Activated T-helper 17 cell treated with anti-CD3 and anti-CD28 coated beads, Interleukin-2, amount 50 U/mL, for 72 hours (primary cell): ENCODE measurements around the gene CNN3. TPM values are rescaled to one million over a fixed set of nuclear protein-coding genes. Genes with fewer than 3 reads are reported as not detected.

Source experiments
- ATAC-seq: fragments of 150-1000 bp; cut with Tn5 transposase; replicated peaks from 2 replicates; pipeline ENCODE4 v1.10.0; 2021; ENCODE audit warnings: mild to moderate bottlenecking, moderate library complexity
- H3K27ac Mint-ChIP-seq: one replicate; pipeline ENCODE4 v1.8.0; 2022; ENCODE audit warnings: mixed read lengths
- H3K27me3 Mint-ChIP-seq: one replicate; pipeline ENCODE4 v1.8.0; 2022; ENCODE audit warnings: mixed read lengths
- H3K36me3 Mint-ChIP-seq: one replicate; pipeline ENCODE4 v1.8.0; 2022; ENCODE audit warnings: low read depth, mild to moderate bottlenecking, mixed read lengths
- H3K4me1 Mint-ChIP-seq: one replicate; pipeline ENCODE4 v1.8.0; 2022; ENCODE audit warnings: mixed read lengths
- H3K4me3 Mint-ChIP-seq: one replicate; pipeline ENCODE4 v1.8.0; 2022; ENCODE audit warnings: mild to moderate bottlenecking, mixed read lengths
- H3K9me3 Mint-ChIP-seq: one replicate; pipeline ENCODE4 v1.8.0; 2022; ENCODE audit warnings: mixed read lengths
- total RNA-seq, 2 donors: library from RNA; stranded (reverse); gene quantifications; one replicate each; pipeline ENCODE4 v1.2.3, GENCODE V29; 2022

CNN3 gene
- total RNA-seq: under 1 TPM; 0.24 to 0.93 TPM

DNA sequence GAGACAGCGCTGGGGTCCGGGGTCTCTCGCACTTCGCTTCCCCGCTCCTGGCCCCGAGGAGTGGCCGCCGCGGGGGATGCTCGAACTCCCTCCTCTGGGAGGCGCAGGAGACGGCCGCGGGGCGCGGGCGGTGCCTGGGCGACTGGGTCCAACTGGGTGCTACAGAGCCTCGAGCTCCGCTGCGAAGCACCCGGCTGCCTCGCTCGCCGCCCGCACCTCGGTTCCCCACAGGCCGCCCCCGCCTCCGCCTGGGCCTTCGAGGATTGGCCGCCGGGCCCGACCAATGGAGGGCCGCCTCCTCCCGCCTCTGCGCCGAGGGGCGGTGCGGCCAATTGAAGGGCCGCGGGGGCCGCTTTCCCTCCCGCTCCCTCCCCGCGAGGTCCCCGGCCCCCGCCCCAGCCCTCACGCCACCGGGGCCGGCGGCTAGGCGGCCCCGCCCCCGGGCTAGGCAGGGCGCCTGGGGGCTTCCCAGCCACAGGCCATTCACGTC is at the start of gene CNN3:
CNN3 (minus strand) TSS at position 196 of the 490 bp plus-strand sequence. CDS start 216 bp downstream, outside the sequence.
- H3K27ac Mint-ChIP-seq: no peak within 1 kb of the TSS
- peak; percentile 84 for ATAC-seq
- H3K4me3 Mint-ChIP-seq: peak within 1 kb of the TSS; percentile 78
- H3K36me3 Mint-ChIP-seq: peaks cover 5% of the 10 kb centered on the region
- H3K9me3 Mint-ChIP-seq: no peaks in the 10 kb centered on the region
- peaks cover 36% of the 10 kb centered on the region for H3K27me3 Mint-ChIP-seq
- peaks cover 5% of the 10 kb centered on the region for H3K4me1 Mint-ChIP-seq

- H3K4me1 Mint-ChIP-seq: no peaks in the 10 kb centered on the region
- no peak for ATAC-seq
- H3K27ac Mint-ChIP-seq: no peak overlapping the region
- no peaks in the 10 kb centered on the region for H3K27me3 Mint-ChIP-seq
- no peaks in the 10 kb centered on the region for H3K9me3 Mint-ChIP-seq
- H3K36me3 Mint-ChIP-seq: no peaks in the 10 kb centered on the region
- no peak overlapping the region for H3K4me3 Mint-ChIP-seq
Measured at GRCh38 chr1:94974824-94975223, 47.9 kb upstream of the CNN3 start.

GRCh38 chr1:94974241-94974640 is 47.3 kb upstream of the CNN3 start:
- ATAC-seq: no peak
- H3K4me3 Mint-ChIP-seq: no peak overlapping the region
- H3K27me3 Mint-ChIP-seq: no peaks in the 10 kb centered on the region
- H3K36me3 Mint-ChIP-seq: no peaks in the 10 kb centered on the region
- no peaks in the 10 kb centered on the region for H3K4me1 Mint-ChIP-seq
- H3K27ac Mint-ChIP-seq: no peak overlapping the region
- no peaks in the 10 kb centered on the region for H3K9me3 Mint-ChIP-seq

DNA sequence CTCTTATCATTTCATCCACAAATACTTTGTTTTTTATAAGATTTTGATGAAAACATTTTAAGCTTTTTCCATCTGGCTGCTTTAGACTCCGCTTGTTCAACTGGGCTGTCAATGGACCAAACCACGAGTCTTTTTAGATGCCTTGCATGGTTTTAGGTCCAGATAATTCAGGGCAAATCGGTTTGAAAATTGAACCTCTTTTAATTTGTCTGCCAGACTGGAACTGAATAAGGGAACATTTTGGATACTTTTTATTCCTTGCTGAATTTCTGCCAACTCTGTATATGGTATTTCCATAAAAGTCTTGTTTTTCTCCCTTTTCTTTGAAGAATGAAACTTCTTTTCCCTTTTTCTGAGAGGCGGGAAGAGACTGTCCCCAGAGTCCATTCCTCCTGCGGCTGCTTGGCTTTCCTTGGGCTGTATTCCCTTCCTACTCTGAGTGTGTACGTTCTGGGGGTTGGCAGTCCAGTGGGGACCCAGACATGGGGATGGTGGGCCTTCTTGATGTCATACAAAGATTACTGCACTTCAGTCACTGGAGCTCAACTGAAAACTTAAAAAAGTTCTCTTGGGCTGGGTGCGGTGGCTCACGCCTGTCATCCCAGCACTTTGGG is 46.5 kb upstream of the CNN3 start:
- Mint-ChIP-seq H3K36me3 (no peaks in the 10 kb centered on the region), H3K9me3 (no peaks in the 10 kb centered on the region), H3K27me3 (no peaks in the 10 kb centered on the region), H3K27ac (no peak overlapping the region), H3K4me1 (no peaks in the 10 kb centered on the region), H3K4me3 (no peak overlapping the region)
- ATAC-seq: no peak

- H3K4me3 Mint-ChIP-seq: no peak overlapping the region
Measured at GRCh38 chr1:94971491-94971924, 44.6 kb upstream of the CNN3 start.

DNA sequence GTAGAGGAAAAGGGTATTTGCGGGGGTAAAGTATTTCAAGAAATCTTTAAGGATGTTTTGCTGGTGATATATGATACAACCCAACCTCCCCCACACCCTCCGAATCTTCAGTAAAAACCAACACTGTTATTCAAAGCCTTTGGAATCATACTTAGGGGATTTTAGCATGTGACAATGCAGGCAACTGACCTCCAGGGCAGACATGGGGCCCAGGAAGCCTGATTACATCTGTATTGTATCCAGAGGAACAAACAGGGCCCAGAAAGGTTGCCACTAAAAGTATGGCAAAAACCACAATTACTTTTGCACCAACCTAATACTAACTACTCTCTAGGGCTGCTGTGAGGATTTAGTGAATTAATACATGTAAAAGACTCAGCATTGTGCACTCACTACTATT is 43.9 kb upstream of the CNN3 start:
- no peaks in the 10 kb centered on the region for H3K9me3 Mint-ChIP-seq

More at GRCh38 chr1:94971491-94971924, 44.6 kb upstream of the CNN3 start:
- H3K36me3 Mint-ChIP-seq: no peaks in the 10 kb centered on the region
- H3K27me3 Mint-ChIP-seq: no peaks in the 10 kb centered on the region
- no peaks in the 10 kb centered on the region for H3K4me1 Mint-ChIP-seq
- no peak for ATAC-seq
- H3K9me3 Mint-ChIP-seq: no peaks in the 10 kb centered on the region
- H3K27ac Mint-ChIP-seq: no peak overlapping the region

GRCh38 chr1:94969137-94969536 is 42.2 kb upstream of the CNN3 start:
- no peak overlapping the region for H3K27ac Mint-ChIP-seq
- H3K4me3 Mint-ChIP-seq: no peak overlapping the region
- H3K27me3 Mint-ChIP-seq: no peaks in the 10 kb centered on the region
- H3K4me1 Mint-ChIP-seq: no peaks in the 10 kb centered on the region
- no peaks in the 10 kb centered on the region for H3K9me3 Mint-ChIP-seq
- no peak for ATAC-seq
- H3K36me3 Mint-ChIP-seq: no peaks in the 10 kb centered on the region

More for the DNA sequence above, 43.9 kb upstream of the CNN3 start:
- no peak overlapping the region for H3K4me3 Mint-ChIP-seq
- H3K36me3 Mint-ChIP-seq: no peaks in the 10 kb centered on the region
- H3K27me3 Mint-ChIP-seq: no peaks in the 10 kb centered on the region
- no peak overlapping the region for H3K27ac Mint-ChIP-seq
- ATAC-seq: no peak
- no peaks in the 10 kb centered on the region for H3K4me1 Mint-ChIP-seq

- ATAC-seq: no peak
- no peaks in the 10 kb centered on the region for H3K36me3 Mint-ChIP-seq
- H3K27ac Mint-ChIP-seq: no peak overlapping the region
- peaks cover 4% of the 10 kb centered on the region for H3K4me1 Mint-ChIP-seq
- no peaks in the 10 kb centered on the region for H3K27me3 Mint-ChIP-seq
- H3K9me3 Mint-ChIP-seq: no peaks in the 10 kb centered on the region
- no peak overlapping the region for H3K4me3 Mint-ChIP-seq
Measured at GRCh38 chr1:94966033-94966432, 39.1 kb upstream of the CNN3 start.

GRCh38 chr1:94963864-94964263 is 37.0 kb upstream of the CNN3 start:
- peak overlapping the region; percentile 88 for H3K4me3 Mint-ChIP-seq
- H3K36me3 Mint-ChIP-seq: no peaks in the 10 kb centered on the region
- no peaks in the 10 kb centered on the region for H3K9me3 Mint-ChIP-seq
- no peak overlapping the region for H3K27ac Mint-ChIP-seq
- ATAC-seq: no peak
- H3K27me3 Mint-ChIP-seq: no peaks in the 10 kb centered on the region
- peaks cover 4% of the 10 kb centered on the region for H3K4me1 Mint-ChIP-seq

DNA sequence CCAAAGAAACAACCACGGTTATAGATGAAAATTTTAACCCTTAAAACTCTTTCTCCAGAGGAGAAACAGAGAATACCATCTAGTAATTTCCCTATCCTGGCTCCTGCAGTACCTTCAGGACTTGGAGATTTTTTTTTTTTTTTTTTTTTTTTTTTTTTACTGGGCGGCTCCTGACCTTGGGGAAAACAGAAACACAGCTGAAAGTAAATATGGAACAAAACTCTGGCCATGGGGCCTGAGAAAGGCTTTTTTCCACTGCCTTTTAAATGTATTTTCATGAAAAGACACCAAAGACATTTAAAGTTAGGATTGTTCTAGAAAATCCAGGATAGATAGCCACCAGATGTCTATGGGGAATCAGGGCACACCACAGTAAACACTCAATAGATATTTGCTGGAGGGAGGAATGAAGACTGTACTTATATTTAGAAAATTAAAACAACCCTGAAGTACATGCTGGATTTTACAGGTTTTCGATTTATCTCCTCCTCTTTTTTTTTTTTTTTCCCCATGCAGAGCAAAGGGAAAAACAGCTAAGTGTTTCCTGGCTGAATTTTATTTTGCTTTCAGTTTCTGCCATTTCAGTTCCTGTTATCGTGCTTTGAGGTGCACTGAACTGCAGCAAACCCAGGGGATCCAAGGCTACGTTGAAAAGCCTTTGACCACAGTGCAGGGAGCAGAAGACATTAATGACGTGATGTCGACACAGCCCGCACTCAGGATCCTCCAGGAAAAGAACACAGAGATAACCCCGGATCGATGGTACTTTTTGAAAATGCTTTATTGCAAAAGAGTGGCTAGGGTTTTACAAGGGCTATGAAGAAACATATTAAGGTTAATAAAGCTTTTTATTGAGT is 35.7 kb upstream of the CNN3 start:
- Mint-ChIP-seq H3K4me1 (peaks cover 4% of the 10 kb centered on the region), H3K4me3 (peak overlapping the region; percentile 88), H3K36me3 (no peaks in the 10 kb centered on the region), H3K27ac (peak overlapping the region; percentile 95), H3K27me3 (no peaks in the 10 kb centered on the region), H3K9me3 (no peaks in the 10 kb centered on the region)
- ATAC-seq: peak; percentile 93

GRCh38 chr1:94961988-94962387 is 35.1 kb upstream of the CNN3 start:
- ATAC-seq: no peak
- Mint-ChIP-seq H3K36me3 (no peaks in the 10 kb centered on the region), H3K27ac (peak overlapping the region; percentile 95), H3K4me3 (peak overlapping the region; percentile 88), H3K9me3 (no peaks in the 10 kb centered on the region), H3K27me3 (no peaks in the 10 kb centered on the region), H3K4me1 (peaks cover 4% of the 10 kb centered on the region)

DNA sequence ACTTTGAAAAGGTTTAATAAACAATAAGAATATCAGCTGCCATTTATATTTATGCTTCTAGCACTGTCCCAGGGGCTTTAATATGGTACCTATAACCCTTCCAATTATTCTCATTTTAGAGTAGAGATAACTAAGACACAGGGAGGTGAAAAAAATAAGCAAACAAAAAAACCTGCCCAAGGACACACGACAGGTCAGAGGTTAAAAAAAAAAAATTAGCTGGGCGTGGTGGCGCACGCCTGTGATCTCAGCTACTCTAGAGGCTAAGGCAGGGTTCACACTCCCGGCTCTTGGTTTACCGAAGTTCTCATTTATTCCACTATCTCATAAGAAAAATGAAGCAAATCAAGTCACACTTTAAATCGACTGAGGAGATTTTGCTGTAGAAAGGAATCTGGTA is 34.7 kb upstream of the CNN3 start:
- Mint-ChIP-seq H3K36me3 (no peaks in the 10 kb centered on the region), H3K27ac (no peak overlapping the region), H3K27me3 (no peaks in the 10 kb centered on the region), H3K9me3 (no peaks in the 10 kb centered on the region), H3K4me3 (peak overlapping the region; percentile 88), H3K4me1 (peaks cover 4% of the 10 kb centered on the region)
- ATAC-seq: no peak

DNA sequence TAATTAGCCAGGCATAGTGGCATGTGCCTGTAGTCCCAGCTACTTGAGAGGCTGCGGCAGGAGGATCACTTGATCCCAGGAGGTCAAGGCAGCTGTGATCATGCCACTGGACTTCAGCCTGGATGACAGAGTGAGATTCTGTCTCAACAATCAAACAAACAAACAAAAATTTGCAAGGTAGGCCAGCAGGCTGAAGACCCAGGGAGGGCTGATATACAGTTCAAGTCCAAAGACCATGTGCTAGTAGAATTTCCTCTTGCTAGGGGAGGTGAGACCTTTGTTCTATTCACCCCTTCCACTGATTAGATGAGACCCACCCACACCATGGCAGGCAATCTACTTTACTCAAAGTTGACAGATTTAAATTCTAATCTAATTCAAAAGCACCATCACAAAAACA is 31.2 kb upstream of the CNN3 start:
- H3K4me3 Mint-ChIP-seq: no peak overlapping the region
- ATAC-seq: no peak
- H3K27ac Mint-ChIP-seq: no peak overlapping the region
- H3K4me1 Mint-ChIP-seq: peaks cover 4% of the 10 kb centered on the region
- no peaks in the 10 kb centered on the region for H3K27me3 Mint-ChIP-seq
- no peaks in the 10 kb centered on the region for H3K9me3 Mint-ChIP-seq
- H3K36me3 Mint-ChIP-seq: no peaks in the 10 kb centered on the region

GRCh38 chr1:94955767-94956632 is 29.1 kb upstream of the CNN3 start:
- ATAC-seq: no peak
- Mint-ChIP-seq H3K27me3 (no peaks in the 10 kb centered on the region), H3K4me3 (no peak overlapping the region)

More at GRCh38 chr1:94955767-94956632, 29.1 kb upstream of the CNN3 start:
- Mint-ChIP-seq H3K4me1 (no peaks in the 10 kb centered on the region), H3K9me3 (no peaks in the 10 kb centered on the region), H3K27ac (no peak overlapping the region), H3K36me3 (no peaks in the 10 kb centered on the region)
